ENCODE measurements around the gene KCNT1. TPM values are rescaled to one million over a fixed set of nuclear protein-coding genes. Genes with fewer than 3 reads are reported as not detected.
A peak's percentile ranks its signal among the peaks of the same experiment; 100 is the strongest.

Gene KCNT1
- total and polyA plus RNA-seq, 4 experiments from 2014 or later, result 0.06 to 0.20 TPM; not detected in 2

DNA sequence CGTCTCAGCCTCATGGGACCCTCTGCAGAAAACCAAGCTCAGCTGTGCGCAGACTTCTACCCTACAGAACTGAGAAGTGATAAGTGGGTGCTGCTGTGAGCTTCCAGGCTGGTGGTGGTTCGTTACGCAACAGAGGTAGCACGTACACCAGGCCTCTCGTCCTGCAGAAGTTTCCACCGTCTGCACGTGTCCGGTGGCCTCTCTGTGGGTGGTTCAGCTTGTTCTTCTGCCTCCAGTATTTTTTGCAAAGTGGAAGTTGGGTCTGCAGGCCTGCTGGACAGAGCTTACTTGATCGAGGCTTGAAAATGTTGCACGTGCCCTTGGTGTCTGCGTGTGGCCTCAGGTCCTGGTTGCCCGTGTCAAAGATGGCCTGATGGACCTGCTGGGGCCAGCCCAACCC lies 27.5 kb downstream of the KCNT1 start:
- peak in 1 of 5 donors; percentile 25 for DNase-seq
- ChIA-PET POLR2A (ENCODE audit: partially characterized antibody) (no interaction called here), CTCF (ENCODE audit: partially characterized antibody) (no interaction called here)
- H3K27me3 ChIP-seq (ENCODE audit: insufficient read depth, low read length), result no peaks in the 10 kb centered on the region
- Mint-ChIP-seq H3K27ac (no peak overlapping the region), H3K4me1 (peaks cover 0 to 2% (median 0%) of the 10 kb centered on the region in 4 donors), H3K36me3 (no peaks in the 10 kb centered on the region), H3K27me3 (peaks cover 15 to 17% of the 10 kb centered on the region in 2 donors), H3K4me3 (no peak overlapping the region), H3K9me3 (peaks cover 0 to 16% (median 7%) of the 10 kb centered on the region in 8 donors)
- H3K4me1 ChIP-seq (ENCODE audit: insufficient read depth, low read length), result no peaks in the 10 kb centered on the region
- no peak overlapping the region for H3K4me3 ChIP-seq (ENCODE audit: low read length in 2 of 2)
- intact Hi-C loops (cut with micrococcal nuclease), result no loop called here
- H3K27ac ChIP-seq (ENCODE audit: low read depth, low read length), result no peak overlapping the region
- H3K36me3 ChIP-seq (ENCODE audit: insufficient read depth, low read length), result no peaks in the 10 kb centered on the region
- no peaks in the 10 kb centered on the region for H3K9me3 ChIP-seq (ENCODE audit: control insufficient read depth in 1 of 2, low read length in 2 of 2)

DNA sequence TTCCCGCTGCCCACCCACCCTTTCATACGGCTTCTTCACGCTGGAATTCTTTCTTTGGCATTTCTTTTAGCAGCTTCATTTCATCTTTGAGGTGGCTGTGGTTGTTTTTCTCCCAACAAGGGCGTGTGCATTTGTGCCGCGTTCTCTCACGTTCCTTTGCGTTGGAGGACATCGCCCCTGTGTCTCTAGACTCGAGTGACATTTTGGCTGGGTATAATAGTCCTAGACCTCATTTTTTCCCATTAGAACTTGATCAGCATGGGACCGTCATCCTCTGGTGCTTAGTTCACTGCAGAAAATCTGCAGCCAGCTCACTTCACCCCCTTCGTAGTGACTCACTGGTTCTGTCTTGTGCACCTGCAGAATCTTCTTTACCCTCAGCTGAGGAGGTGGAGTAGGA lies 29.5 kb downstream of the KCNT1 start:
- Mint-ChIP-seq H3K27me3 (peaks cover 12 to 14% of the 10 kb centered on the region in 2 donors), H3K4me3 (no peak overlapping the region), H3K4me1 (peaks cover 0 to 2% (median 0%) of the 10 kb centered on the region in 4 donors), H3K36me3 (no peaks in the 10 kb centered on the region), H3K27ac (peak overlapping the region in 1 of 7 donors; percentile 39), H3K9me3 (peaks cover 0 to 16% (median 7%) of the 10 kb centered on the region in 8 donors)
- peak in 1 of 5 donors; percentile 5 for DNase-seq
- Histone ChIP-seq H3K27ac (ENCODE audit: low read depth, low read length) (no peak overlapping the region), H3K4me1 (ENCODE audit: insufficient read depth, low read length) (no peaks in the 10 kb centered on the region), H3K27me3 (ENCODE audit: insufficient read depth, low read length) (no peaks in the 10 kb centered on the region), H3K4me3 (ENCODE audit: low read length in 2 of 2) (no peak overlapping the region), H3K9me3 (ENCODE audit: control insufficient read depth in 1 of 2, low read length in 2 of 2) (no peaks in the 10 kb centered on the region), H3K36me3 (ENCODE audit: insufficient read depth, low read length) (no peaks in the 10 kb centered on the region)
- CTCF ChIA-PET (ENCODE audit: partially characterized antibody), result no interaction called here
- intact Hi-C loops (cut with micrococcal nuclease), result no loop called here
- POLR2A ChIA-PET (ENCODE audit: partially characterized antibody), result no interaction called here

DNA sequence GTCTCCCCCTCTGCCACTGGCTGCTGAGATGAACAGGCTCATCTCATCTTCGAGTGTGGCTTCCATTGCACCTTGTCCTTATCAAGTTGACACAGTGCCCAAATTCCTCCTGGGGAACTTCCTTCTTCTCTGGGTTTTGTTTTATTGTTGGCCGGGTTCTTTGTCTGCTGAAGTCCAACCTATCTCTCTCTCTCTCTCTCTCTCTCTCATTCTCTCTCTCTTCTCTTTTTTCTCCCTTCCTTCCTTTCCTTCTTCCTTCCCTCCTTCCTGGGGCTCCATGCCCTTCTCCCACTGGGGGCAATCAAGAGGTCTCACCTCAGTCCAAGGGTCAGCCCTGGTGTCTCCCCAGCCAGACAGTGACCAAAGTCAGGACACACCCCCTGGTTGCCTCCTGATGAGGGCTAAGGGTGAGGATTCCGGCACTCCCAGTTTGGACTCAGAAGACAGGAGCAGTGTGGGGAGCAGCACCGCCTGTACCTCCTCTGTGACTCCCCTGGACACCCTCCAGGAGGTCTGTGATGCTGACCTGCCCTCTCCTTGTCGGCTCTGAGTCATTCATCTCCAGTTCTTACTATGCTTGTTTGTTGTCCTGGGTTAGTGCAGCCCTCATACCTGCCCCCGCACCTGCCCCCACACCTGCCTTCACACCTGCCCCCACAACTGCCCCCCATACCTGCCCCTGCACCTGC lies 30.7 kb downstream of the KCNT1 start:
- Histone ChIP-seq H3K36me3 (ENCODE audit: insufficient read depth, low read length) (no peaks in the 10 kb centered on the region), H3K9me3 (ENCODE audit: control insufficient read depth in 1 of 2, low read length in 2 of 2) (no peaks in the 10 kb centered on the region), H3K4me3 (ENCODE audit: low read length in 2 of 2) (no peak overlapping the region), H3K27me3 (ENCODE audit: insufficient read depth, low read length) (no peaks in the 10 kb centered on the region), H3K27ac (ENCODE audit: low read depth, low read length) (no peak overlapping the region), H3K4me1 (ENCODE audit: insufficient read depth, low read length) (no peaks in the 10 kb centered on the region)
- ChIA-PET CTCF (ENCODE audit: partially characterized antibody) (no interaction called here), POLR2A (ENCODE audit: partially characterized antibody) (no interaction called here)
- Mint-ChIP-seq H3K36me3 (no peaks in the 10 kb centered on the region), H3K9me3 (peaks cover 0 to 16% (median 7%) of the 10 kb centered on the region in 8 donors), H3K4me3 (no peak overlapping the region), H3K27ac (no peak overlapping the region), H3K4me1 (peaks cover 0 to 2% (median 0%) of the 10 kb centered on the region in 4 donors), H3K27me3 (peaks cover 14 to 18% of the 10 kb centered on the region in 2 donors)
- intact Hi-C loops (cut with micrococcal nuclease), result no loop called here
- peak in 1 of 5 donors; percentile 7 for DNase-seq

DNA sequence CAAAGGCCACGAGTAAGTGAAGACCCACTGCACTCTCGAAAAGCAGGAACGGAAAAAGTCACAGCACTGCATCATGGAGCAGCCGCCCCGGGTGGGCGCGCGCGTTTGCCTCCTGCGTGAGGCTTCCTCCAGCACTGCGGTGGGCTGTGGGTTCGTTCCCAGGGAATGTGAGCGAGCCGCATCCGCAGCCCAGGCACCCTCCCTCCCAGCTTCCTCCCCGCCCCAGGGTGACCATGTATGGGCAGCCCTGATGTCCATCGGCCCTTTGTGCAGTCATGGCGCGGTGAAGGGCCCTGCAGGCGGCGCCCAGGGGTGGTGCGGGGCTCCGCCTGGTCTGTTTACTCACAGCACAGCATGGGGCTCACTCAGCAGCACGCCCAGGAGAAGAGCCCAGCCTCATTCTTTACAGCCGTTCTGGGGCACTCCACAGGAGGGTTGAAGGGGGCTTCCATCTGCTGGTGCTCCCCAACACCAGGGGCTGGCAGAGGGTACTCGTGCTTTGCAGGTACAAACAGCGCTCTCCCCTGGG lies 32.7 kb downstream of the KCNT1 start:
- Histone ChIP-seq H3K27ac (ENCODE audit: low read depth, low read length) (no peak overlapping the region), H3K9me3 (ENCODE audit: control insufficient read depth in 1 of 2, low read length in 2 of 2) (no peaks in the 10 kb centered on the region), H3K27me3 (ENCODE audit: insufficient read depth, low read length) (no peaks in the 10 kb centered on the region), H3K36me3 (ENCODE audit: insufficient read depth, low read length) (no peaks in the 10 kb centered on the region), H3K4me1 (ENCODE audit: insufficient read depth, low read length) (no peaks in the 10 kb centered on the region), H3K4me3 (ENCODE audit: low read length in 2 of 2) (no peak overlapping the region)
- ChIA-PET CTCF (ENCODE audit: partially characterized antibody) (no interaction called here), POLR2A (ENCODE audit: partially characterized antibody) (no interaction called here)
- Mint-ChIP-seq H3K9me3 (peaks cover 0 to 16% (median 7%) of the 10 kb centered on the region in 8 donors), H3K4me1 (no peaks in the 10 kb centered on the region), H3K4me3 (no peak overlapping the region), H3K27me3 (peaks cover 6 to 11% of the 10 kb centered on the region in 2 donors), H3K27ac (no peak overlapping the region), H3K36me3 (no peaks in the 10 kb centered on the region)
- peak in 1 of 5 donors; percentile 14 for DNase-seq
- intact Hi-C loops (cut with micrococcal nuclease), result no loop called here

DNA sequence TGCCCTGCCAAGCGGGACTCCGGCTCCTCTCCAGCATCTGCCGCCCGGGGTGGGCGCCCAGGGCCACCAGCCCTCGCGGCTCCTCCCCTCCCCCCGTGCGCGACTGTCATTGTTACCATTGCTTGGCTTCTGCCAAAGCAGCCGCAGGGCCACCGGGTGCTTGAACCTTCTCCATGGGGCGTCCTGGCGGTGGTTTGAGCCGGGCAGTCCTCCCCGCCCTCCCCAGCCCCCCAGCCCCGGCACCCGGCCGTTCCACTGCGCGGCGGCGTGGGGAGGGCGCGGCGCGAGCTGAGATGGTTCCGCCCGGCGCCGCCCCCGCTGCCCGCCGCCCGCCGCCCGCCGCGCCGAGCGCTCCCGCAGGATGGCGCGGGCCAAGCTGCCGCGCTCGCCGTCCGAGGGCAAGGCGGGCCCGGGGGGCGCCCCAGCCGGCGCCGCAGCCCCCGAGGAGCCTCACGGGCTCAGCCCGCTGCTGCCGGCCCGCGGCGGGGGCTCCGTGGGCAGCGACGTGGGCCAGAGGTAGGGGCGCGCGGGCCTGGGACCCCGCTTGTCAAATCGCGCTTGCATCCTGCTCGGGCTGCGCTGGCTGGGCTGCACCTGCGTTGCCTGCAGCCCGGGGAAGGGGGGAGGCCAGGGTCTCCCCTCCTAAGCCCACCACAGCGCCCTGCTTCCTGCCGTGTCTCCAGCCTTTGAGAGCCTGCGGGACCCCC lies 34.4 kb downstream of the KCNT1 start:
- Histone ChIP-seq H3K36me3 (ENCODE audit: insufficient read depth, low read length) (no peaks in the 10 kb centered on the region), H3K4me1 (ENCODE audit: insufficient read depth, low read length) (no peaks in the 10 kb centered on the region), H3K9me3 (ENCODE audit: control insufficient read depth in 1 of 2, low read length in 2 of 2) (no peaks in the 10 kb centered on the region), H3K4me3 (ENCODE audit: low read length in 2 of 2) (no peak overlapping the region), H3K27me3 (ENCODE audit: insufficient read depth, low read length) (no peaks in the 10 kb centered on the region), H3K27ac (ENCODE audit: low read depth, low read length) (no peak overlapping the region)
- no peaks in the 10 kb centered on the region for H3K4me1 Mint-ChIP-seq
- ChIA-PET POLR2A (ENCODE audit: partially characterized antibody) (no interaction called here), CTCF (ENCODE audit: partially characterized antibody) (no interaction called here)
- H3K4me3 Mint-ChIP-seq, result no peak overlapping the region
- peaks cover 0 to 9% (median 3%) of the 10 kb centered on the region in 8 donors for H3K9me3 Mint-ChIP-seq
- intact Hi-C loops (cut with micrococcal nuclease), result no loop called here
- no peaks in the 10 kb centered on the region for H3K36me3 Mint-ChIP-seq
- DNase-seq, result peak in 1 of 5 donors; percentile 10
- H3K27me3 Mint-ChIP-seq, result peaks cover 6 to 9% of the 10 kb centered on the region in 2 donors
- H3K27ac Mint-ChIP-seq, result no peak overlapping the region

DNA sequence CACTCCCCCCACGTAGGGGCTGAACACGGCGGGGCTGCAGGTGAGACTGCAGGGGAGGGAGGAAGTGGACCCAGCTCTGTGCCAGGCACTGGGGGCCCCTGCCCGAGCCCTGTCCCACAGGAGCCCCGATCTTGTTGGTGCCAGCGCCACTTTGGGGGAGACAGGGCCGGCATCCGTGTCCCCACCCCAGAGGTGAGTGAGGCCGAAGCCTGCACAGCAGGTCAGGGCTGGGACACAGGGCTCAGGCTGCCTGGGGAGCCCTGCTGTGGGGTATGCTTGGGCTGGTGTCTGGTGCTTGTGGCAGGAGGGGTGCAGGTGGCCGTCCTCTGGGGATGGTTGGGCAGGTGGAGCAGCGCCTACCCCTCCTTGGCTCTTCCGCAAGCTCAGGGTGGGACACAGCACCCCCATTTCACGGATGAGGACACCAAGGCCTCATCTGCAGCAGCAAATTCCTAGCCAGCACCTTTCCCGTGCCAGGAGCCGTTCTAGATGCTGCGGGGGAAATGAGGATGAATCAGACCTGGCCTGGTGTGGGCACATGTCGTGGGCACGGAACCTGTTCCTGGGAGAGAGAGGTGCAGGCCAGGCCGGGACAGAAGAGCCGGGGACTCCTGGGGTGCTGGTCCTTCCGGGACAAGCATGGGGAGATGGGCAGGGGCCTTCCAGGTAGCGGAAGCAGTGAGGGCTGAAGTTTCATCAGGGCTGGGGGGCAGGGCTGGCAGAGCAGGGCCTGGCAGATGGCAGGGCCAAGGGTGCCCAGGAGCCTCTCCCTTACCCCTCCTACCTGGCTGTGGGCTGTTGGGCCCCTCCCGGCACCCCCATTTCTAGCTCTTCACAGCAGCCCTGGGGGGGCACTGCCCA lies 35.2 kb downstream of the KCNT1 start:
- no peaks in the 10 kb centered on the region for H3K36me3 Mint-ChIP-seq
- H3K27me3 Mint-ChIP-seq, result peaks cover 6 to 9% of the 10 kb centered on the region in 2 donors
- Histone ChIP-seq H3K27ac (ENCODE audit: low read depth, low read length) (no peak overlapping the region), H3K27me3 (ENCODE audit: insufficient read depth, low read length) (no peaks in the 10 kb centered on the region), H3K9me3 (ENCODE audit: control insufficient read depth in 1 of 2, low read length in 2 of 2) (no peaks in the 10 kb centered on the region), H3K36me3 (ENCODE audit: insufficient read depth, low read length) (no peaks in the 10 kb centered on the region), H3K4me3 (ENCODE audit: low read length in 2 of 2) (no peak overlapping the region), H3K4me1 (ENCODE audit: insufficient read depth, low read length) (no peaks in the 10 kb centered on the region)
- DNase-seq, result no peak
- H3K4me1 Mint-ChIP-seq, result no peaks in the 10 kb centered on the region
- ChIA-PET POLR2A (ENCODE audit: partially characterized antibody) (no interaction called here), CTCF (ENCODE audit: partially characterized antibody) (no interaction called here)
- H3K4me3 Mint-ChIP-seq, result no peak overlapping the region
- peaks cover 0 to 6% (median 0%) of the 10 kb centered on the region in 8 donors for H3K9me3 Mint-ChIP-seq
- intact Hi-C loops (cut with micrococcal nuclease), result no loop called here
- no peak overlapping the region for H3K27ac Mint-ChIP-seq
